IPS-11a (cell line): ENCODE results near the gene DDA1.
"Not testable (repeated sequence)": the region's sequence is repeated elsewhere in the genome, so short reads cannot be mapped to it uniquely, and the experiment has no call there.

Experiments used
- H3K4me3 ChIP-seq: one replicate; pipeline ENCODE4 v1.5.1; 2013; ENCODE audit warnings: low read depth, low read length, control low read depth

The DDA1 gene

GRCh38 chr19:17341386-17341785 is 32.0 kb downstream of the DDA1 start:
- no peak overlapping the region for H3K4me3 ChIP-seq

GRCh38 chr19:17341845-17342244 is 32.5 kb downstream of the DDA1 start:
- H3K4me3 ChIP-seq, result no peak overlapping the region

- H3K4me3 ChIP-seq, result no peak overlapping the region
Measured at GRCh38 chr19:17346109-17346671, 36.8 kb downstream of the DDA1 start.

GRCh38 chr19:17347361-17347760 is 38.0 kb downstream of the DDA1 start:
- no peak overlapping the region for H3K4me3 ChIP-seq

- H3K4me3 ChIP-seq, result no peak overlapping the region
Measured at GRCh38 chr19:17347877-17348276, 38.5 kb downstream of the DDA1 start.

- H3K4me3 ChIP-seq, result no peak overlapping the region
Measured at GRCh38 chr19:17348700-17349099, 39.3 kb downstream of the DDA1 start.

- H3K4me3 ChIP-seq, result no peak overlapping the region
Measured at GRCh38 chr19:17351815-17352435, 42.6 kb downstream of the DDA1 start.

GRCh38 chr19:17352608-17353280 is 43.4 kb downstream of the DDA1 start:
- no peak overlapping the region for H3K4me3 ChIP-seq

- no peak overlapping the region for H3K4me3 ChIP-seq
Measured at GRCh38 chr19:17353386-17353785, 44.0 kb downstream of the DDA1 start.

- H3K4me3 ChIP-seq, result no peak overlapping the region
Measured at GRCh38 chr19:17357078-17357666, 47.8 kb downstream of the DDA1 start.

GRCh38 chr19:17357724-17358123 is 48.4 kb downstream of the DDA1 start:
- no peak overlapping the region for H3K4me3 ChIP-seq

- H3K4me3 ChIP-seq, result no peak overlapping the region
Measured at GRCh38 chr19:17358395-17358794, 49.0 kb downstream of the DDA1 start.

GRCh38 chr19:17359905-17360800 is 50.8 kb downstream of the DDA1 start:
- no peak overlapping the region for H3K4me3 ChIP-seq

GRCh38 chr19:17363852-17364605 is 54.7 kb downstream of the DDA1 start:
- H3K4me3 ChIP-seq, result not testable (repeated sequence)

GRCh38 chr19:17365361-17365760 is 56.0 kb downstream of the DDA1 start:
- H3K4me3 ChIP-seq, result no peak overlapping the region

GRCh38 chr19:17370026-17370587 is 60.7 kb downstream of the DDA1 start:
- H3K4me3 ChIP-seq, result no peak overlapping the region
